ENCODE data around the gene TXNL4B. TPM values are rescaled to one million over a fixed set of nuclear protein-coding genes. Genes with fewer than 3 reads are reported as not detected.

TXNL4B gene
- total and polyA plus RNA-seq, 10 of the 15 experiments (the other 5 are each of a cell fraction or from before 2014, with no cell fraction given) = 11.1 to 24.0 (median 15.9) TPM

DNA sequence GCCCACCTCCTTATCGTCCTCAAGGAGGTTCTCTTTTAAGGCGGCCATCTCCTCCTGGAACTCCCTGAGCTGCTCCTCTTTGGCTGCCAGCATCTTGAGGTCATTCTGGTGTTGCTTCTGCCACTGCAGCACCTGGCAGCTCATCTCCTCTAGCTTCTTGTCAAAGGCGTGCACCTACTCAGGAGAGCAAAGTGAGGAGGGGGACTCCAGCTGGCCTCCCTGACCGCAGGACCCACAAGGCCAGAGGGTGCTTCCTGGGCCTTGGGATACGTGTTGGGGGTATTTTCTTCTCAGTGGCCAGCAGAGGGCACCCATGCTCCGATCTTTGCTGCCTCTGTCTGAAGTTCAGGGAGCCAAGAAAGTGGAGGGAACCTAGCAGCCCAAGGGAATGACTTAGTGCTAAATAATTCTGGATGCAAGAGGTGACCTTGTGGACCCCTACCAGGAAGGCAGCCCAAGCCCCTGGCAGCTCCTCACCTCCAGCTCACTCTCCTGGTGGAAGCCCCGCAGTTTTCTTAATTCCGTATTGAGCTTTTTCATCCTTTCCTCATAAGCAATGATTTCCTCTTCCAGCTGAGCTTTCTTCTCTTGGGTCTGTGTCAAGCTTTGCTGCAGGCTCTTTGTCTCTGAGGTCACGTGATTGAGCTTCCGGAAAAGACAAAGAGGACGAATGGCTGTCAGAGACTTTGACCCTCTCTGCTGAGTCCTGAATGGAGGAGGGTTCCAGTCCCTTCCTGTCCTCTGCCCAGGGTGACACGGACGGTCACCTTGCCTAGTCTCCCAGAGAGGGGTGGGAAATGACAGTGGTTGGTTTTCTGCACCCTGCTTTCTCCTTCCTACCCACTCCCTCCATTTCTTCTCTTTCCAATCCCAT, 31.6 kb upstream of the TXNL4B start (continued):
- TF ChIP-seq, protein P1, sequence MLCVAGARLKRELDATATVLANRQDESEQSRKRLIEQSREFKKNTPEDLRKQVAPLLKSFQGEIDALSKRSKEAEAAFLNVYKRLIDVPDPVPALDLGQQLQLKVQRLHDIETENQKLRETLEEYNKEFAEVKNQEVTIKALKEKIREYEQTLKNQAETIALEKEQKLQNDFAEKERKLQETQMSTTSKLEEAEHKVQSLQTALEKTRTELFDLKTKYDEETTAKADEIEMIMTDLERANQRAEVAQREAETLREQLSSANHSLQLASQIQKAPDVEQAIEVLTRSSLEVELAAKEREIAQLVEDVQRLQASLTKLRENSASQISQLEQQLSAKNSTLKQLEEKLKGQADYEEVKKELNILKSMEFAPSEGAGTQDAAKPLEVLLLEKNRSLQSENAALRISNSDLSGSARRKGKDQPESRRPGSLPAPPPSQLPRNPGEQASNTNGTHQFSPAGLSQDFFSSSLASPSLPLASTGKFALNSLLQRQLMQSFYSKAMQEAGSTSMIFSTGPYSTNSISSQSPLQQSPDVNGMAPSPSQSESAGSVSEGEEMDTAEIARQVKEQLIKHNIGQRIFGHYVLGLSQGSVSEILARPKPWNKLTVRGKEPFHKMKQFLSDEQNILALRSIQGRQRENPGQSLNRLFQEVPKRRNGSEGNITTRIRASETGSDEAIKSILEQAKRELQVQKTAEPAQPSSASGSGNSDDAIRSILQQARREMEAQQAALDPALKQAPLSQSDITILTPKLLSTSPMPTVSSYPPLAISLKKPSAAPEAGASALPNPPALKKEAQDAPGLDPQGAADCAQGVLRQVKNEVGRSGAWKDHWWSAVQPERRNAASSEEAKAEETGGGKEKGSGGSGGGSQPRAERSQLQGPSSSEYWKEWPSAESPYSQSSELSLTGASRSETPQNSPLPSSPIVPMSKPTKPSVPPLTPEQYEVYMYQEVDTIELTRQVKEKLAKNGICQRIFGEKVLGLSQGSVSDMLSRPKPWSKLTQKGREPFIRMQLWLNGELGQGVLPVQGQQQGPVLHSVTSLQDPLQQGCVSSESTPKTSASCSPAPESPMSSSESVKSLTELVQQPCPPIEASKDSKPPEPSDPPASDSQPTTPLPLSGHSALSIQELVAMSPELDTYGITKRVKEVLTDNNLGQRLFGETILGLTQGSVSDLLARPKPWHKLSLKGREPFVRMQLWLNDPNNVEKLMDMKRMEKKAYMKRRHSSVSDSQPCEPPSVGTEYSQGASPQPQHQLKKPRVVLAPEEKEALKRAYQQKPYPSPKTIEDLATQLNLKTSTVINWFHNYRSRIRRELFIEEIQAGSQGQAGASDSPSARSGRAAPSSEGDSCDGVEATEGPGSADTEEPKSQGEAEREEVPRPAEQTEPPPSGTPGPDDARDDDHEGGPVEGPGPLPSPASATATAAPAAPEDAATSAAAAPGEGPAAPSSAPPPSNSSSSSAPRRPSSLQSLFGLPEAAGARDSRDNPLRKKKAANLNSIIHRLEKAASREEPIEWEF (IDR thresholded peaks at IDR 0.05; ENCODE audit: insufficient replicate concordance, low read depth, low read length) = no peak
- 0 out of 2 replicates have a peak, but pooled peaks have one; percentile 14 for TF ChIP-seq NR2F1 (conservative IDR thresholded peaks at IDR 0.05)
- TF ChIP-seq, protein P2, sequence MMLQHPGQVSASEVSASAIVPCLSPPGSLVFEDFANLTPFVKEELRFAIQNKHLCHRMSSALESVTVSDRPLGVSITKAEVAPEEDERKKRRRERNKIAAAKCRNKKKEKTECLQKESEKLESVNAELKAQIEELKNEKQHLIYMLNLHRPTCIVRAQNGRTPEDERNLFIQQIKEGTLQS (IDR thresholded peaks at IDR 0.05; ENCODE audit: borderline replicate concordance, extremely low read depth, low read depth, low read length) = no peak
- TF ChIP-seq CHD4 (IDR thresholded peaks at IDR 0.05) = no peak
- no peak for TF ChIP-seq ESRRA (IDR thresholded peaks at IDR 0.05; ENCODE audit: low read length)
